H9 (cell line): ENCODE results near the gene PSMD5. TPM values are rescaled to one million over a fixed set of nuclear protein-coding genes. Genes with fewer than 3 reads are reported as not detected.
A peak's percentile ranks its signal among the peaks of the same experiment; 100 is the strongest.

ENCODE experiments used
- DNase-seq: peaks from one replicate; pipeline ENCODE4 v3.0.0-alpha.2; 2017
- H2AFZ ChIP-seq: one replicate; pipeline ENCODE4 v1.6.1; 2013; ENCODE audit warnings: mild to moderate bottlenecking, low read length, control low read depth, moderate library complexity
- H2AK5ac ChIP-seq: 2 replicates; pipeline ENCODE4 v1.6.1; 2013; ENCODE audit warnings: low read length, control low read depth, mixed read lengths; ENCODE audit not compliant: insufficient read length
- H2BK120ac ChIP-seq: one replicate; pipeline ENCODE4 v1.6.1; 2013; ENCODE audit warnings: low read depth, mild to moderate bottlenecking, low read length, control low read depth, inconsistent platforms; ENCODE audit not compliant: poor library complexity, severe bottlenecking
- H2BK12ac ChIP-seq: 2 replicates; pipeline ENCODE4 v1.6.1; 2013; ENCODE audit warnings: low read length, control low read depth, mixed read lengths, low read depth; ENCODE audit not compliant: insufficient read length
- H2BK15ac ChIP-seq: 2 replicates; pipeline ENCODE4 v1.6.1; 2013; ENCODE audit warnings: low read depth, low read length, control low read depth
- H2BK20ac ChIP-seq: one replicate; pipeline ENCODE4 v1.6.1; 2013; ENCODE audit warnings: low read depth, mild to moderate bottlenecking, low read length, control low read depth, inconsistent platforms; ENCODE audit not compliant: poor library complexity, severe bottlenecking
- H2BK5ac ChIP-seq: 2 replicates; pipeline ENCODE4 v1.6.1; 2013; ENCODE audit warnings: low read length, control low read depth, mixed read lengths; ENCODE audit not compliant: insufficient read length
- H3K14ac ChIP-seq: 2 replicates; pipeline ENCODE4 v1.6.1; 2013; ENCODE audit warnings: low read length, control low read depth; ENCODE audit not compliant: insufficient read depth
- H3K18ac ChIP-seq: 2 replicates; pipeline ENCODE4 v1.6.1; 2013; ENCODE audit warnings: low read depth, mild to moderate bottlenecking, mixed read lengths, low read length, control low read depth; ENCODE audit not compliant: insufficient read length
- H3K23ac ChIP-seq: 2 replicates; pipeline ENCODE4 v1.6.1; 2013; ENCODE audit warnings: low read length, control low read depth, mixed read lengths, low read depth; ENCODE audit not compliant: insufficient read length
- H3K23me2 ChIP-seq: 2 replicates; pipeline ENCODE4 v1.6.1; 2013; ENCODE audit warnings: low read depth, mild to moderate bottlenecking, mixed read lengths, low read length, control low read depth; ENCODE audit not compliant: insufficient read length, poor library complexity, severe bottlenecking
- H3K27ac ChIP-seq: 2 replicates; pipeline ENCODE4 v1.5.1; 2013; ENCODE audit warnings: low read length, control low read depth, mixed read lengths, low read depth; ENCODE audit not compliant: insufficient read length
- H3K27me3 ChIP-seq: 2 replicates; pipeline ENCODE4 v1.6.1; 2013; ENCODE audit warnings: low read length, control low read depth, inconsistent platforms; ENCODE audit not compliant: insufficient read depth
- H3K4ac ChIP-seq: 2 replicates; pipeline ENCODE4 v1.6.1; 2013; ENCODE audit warnings: low read depth, mild to moderate bottlenecking, control low read depth, inconsistent platforms, low read length, moderate library complexity
- H3K4me1 ChIP-seq: 2 replicates; pipeline ENCODE4 v1.6.1; 2013; ENCODE audit warnings: low read length, control low read depth, inconsistent platforms; ENCODE audit not compliant: insufficient read depth
- H3K4me2 ChIP-seq: 2 replicates; pipeline ENCODE4 v1.6.1; 2013; ENCODE audit warnings: low read length, control low read depth, mixed read lengths; ENCODE audit not compliant: insufficient read length, insufficient read depth
- H3K56ac ChIP-seq: 2 replicates; pipeline ENCODE4 v1.6.1; 2013; ENCODE audit warnings: low read depth, mild to moderate bottlenecking, mixed read lengths, low read length, control low read depth; ENCODE audit not compliant: insufficient read length
- H3K79me1 ChIP-seq: 2 replicates; pipeline ENCODE4 v1.6.1; 2013; ENCODE audit warnings: low read depth, mild to moderate bottlenecking, moderate library complexity, low read length, control low read depth, inconsistent platforms; ENCODE audit not compliant: insufficient read depth, poor library complexity, severe bottlenecking
- H3K79me2 ChIP-seq: 2 replicates; pipeline ENCODE4 v1.6.1; 2013; ENCODE audit warnings: low read length, control low read depth, inconsistent platforms; ENCODE audit not compliant: insufficient read depth
- H3K9ac ChIP-seq: 2 replicates; pipeline ENCODE4 v1.6.1; 2013; ENCODE audit warnings: low read length, control low read depth, mixed read lengths; ENCODE audit not compliant: insufficient read length; ENCODE audit errors: extremely low read depth
- H3K9me3 ChIP-seq: one replicate; pipeline ENCODE4 v1.6.1; 2013; ENCODE audit warnings: low read depth, low read length, inconsistent platforms; ENCODE audit not compliant: control insufficient read depth
- H3T11ph ChIP-seq: one replicate; pipeline ENCODE4 v1.6.1; 2013; ENCODE audit warnings: mild to moderate bottlenecking, low read length, control low read depth, inconsistent platforms
- H4K20me1 ChIP-seq: one replicate; pipeline ENCODE4 v1.6.1; 2013; ENCODE audit not compliant: control insufficient read depth, insufficient read length, insufficient read depth
- H4K5ac ChIP-seq: 2 replicates; pipeline ENCODE4 v1.6.1; 2013; ENCODE audit warnings: low read depth, mild to moderate bottlenecking, mixed read lengths, low read length, control low read depth; ENCODE audit not compliant: insufficient read length
- H4K8ac ChIP-seq: replicated peaks from 2 replicates; pipeline ENCODE4 v1.6.1; 2013; ENCODE audit warnings: low read length, control low read depth, mixed read lengths, low read depth; ENCODE audit not compliant: insufficient read length
- H4K91ac ChIP-seq: 2 replicates; pipeline ENCODE4 v1.6.1; 2013; ENCODE audit warnings: low read depth, mild to moderate bottlenecking, moderate library complexity, mixed read lengths, low read length, control low read depth; ENCODE audit not compliant: insufficient read length
- H3K27ac Mint-ChIP-seq, 3 experiments: 2 replicates in 2 of 3; 3 replicates in 1 of 3; pipeline ENCODE4 v1.8.0; 2020 to 2021; ENCODE audit warnings: mixed read lengths in 3 of 3, mild to moderate bottlenecking in 1 of 3, moderate library complexity in 1 of 3
- H3K27me3 Mint-ChIP-seq: 2 replicates; pipeline ENCODE4 v1.8.0; 2021; ENCODE audit warnings: low read depth, mild to moderate bottlenecking, moderate library complexity, mixed read lengths
- H3K36me3 Mint-ChIP-seq, 3 experiments: 2 replicates in 2 of 3; 3 replicates in 1 of 3; pipeline ENCODE4 v1.8.0; 2020 to 2021; ENCODE audit warnings: low read depth in 3 of 3, mixed read lengths in 3 of 3; ENCODE audit not compliant: insufficient read depth in 1 of 3
- H3K4me1 Mint-ChIP-seq, 2 experiments: 2 replicates each; pipeline ENCODE4 v1.8.0; 2020; ENCODE audit warnings: mixed read lengths in 2 of 2
- H3K4me3 Mint-ChIP-seq, 2 experiments: 2 replicates in 1 of 2; 3 replicates in 1 of 2; pipeline ENCODE4 v1.8.0; 2020 to 2021; ENCODE audit warnings: mild to moderate bottlenecking in 2 of 2, mixed read lengths in 2 of 2, moderate library complexity in 1 of 2
- H3K9me3 Mint-ChIP-seq, 2 experiments: 2 replicates in 1 of 2; 3 replicates in 1 of 2; pipeline ENCODE4 v1.8.0; 2020; ENCODE audit warnings: mild to moderate bottlenecking in 2 of 2, mixed read lengths in 2 of 2, moderate library complexity in 1 of 2
- CTCF ChIP-seq: fragments of 200-600 bp; sonication (generic); conservative IDR thresholded peaks from 3 replicates; pipeline ENCODE4 v1.8.0; 2021; ENCODE audit warnings: antibody characterized with exemption, mild to moderate bottlenecking
- WGBS: extraction: QIAGEN DNeasy Blood & Tissue Kit; methylation state at CpG from one replicate; pipeline ENCODE4 v1.1.7; 2013; ENCODE audit warnings: missing lambda C conversion rate, low lambda C conversion rate, mixed read lengths; ENCODE audit not compliant: insufficient read length; ENCODE audit errors: extremely low coverage; 5-methylcytosine and 5-hydroxymethylcytosine counted together
- total RNA-seq: library from RNA; stranded (reverse); gene quantifications from 2 replicates; pipeline ENCODE4 v1.2.1, GENCODE V29; 2021

PSMD5 gene
- total RNA-seq, 1 experiment from 2014 or later, result 64.9 TPM

DNA sequence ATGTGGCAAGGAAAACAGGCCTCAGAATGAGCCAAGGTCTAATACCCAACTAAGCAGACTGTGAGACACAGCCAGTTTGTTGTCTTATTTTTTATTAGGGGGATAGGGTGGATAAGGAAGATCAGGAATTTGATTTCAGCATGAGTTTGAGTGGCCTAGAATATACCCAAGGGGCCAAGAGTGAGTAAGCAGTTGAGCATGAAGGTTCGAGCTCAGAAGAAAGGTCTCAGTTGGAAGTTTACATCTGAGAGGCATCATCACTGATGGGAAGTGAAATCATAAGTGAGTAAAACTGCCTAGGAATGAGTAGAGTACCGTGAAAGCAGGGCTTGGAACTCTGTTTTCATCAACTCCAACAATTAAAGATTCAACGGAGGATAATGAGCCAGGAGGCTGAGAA is 12.6 kb downstream of the PSMD5 start:
- no peak overlapping the region for H2BK15ac ChIP-seq
- H3K4me2 ChIP-seq, result no peak overlapping the region
- peaks cover 2 to 3% of the 10 kb centered on the region in 2 experiments; a peak in 1 of 4 replicates for H3K4me1 Mint-ChIP-seq
- no peak overlapping the region for H3T11ph ChIP-seq
- H2AK5ac ChIP-seq, result no peak overlapping the region
- no peak overlapping the region for H2BK120ac ChIP-seq
- H3K4me1 ChIP-seq, result no peaks in the 10 kb centered on the region
- no peak overlapping the region for H4K91ac ChIP-seq
- DNase-seq, result no peak
- H2AFZ ChIP-seq, result no peak overlapping the region
- no peaks in the 10 kb centered on the region for H3K27me3 Mint-ChIP-seq
- peaks cover 13 to 70% (median 60%) of the 10 kb centered on the region in 3 experiments; a peak in 6 of 7 replicates for H3K36me3 Mint-ChIP-seq
- H3K4me3 Mint-ChIP-seq, result no peak overlapping the region
- H2BK12ac ChIP-seq, result no peak overlapping the region
- H3K4ac ChIP-seq, result no peak overlapping the region
- H3K9me3 Mint-ChIP-seq, result no peaks in the 10 kb centered on the region
- no peaks in the 10 kb centered on the region for H3K9me3 ChIP-seq
- H3K79me1 ChIP-seq, result no peaks in the 10 kb centered on the region
- 0 out of 7 replicates have a peak overlapping the region, but pooled peaks of 1 of the 3 experiments have one; percentile 9 for H3K27ac Mint-ChIP-seq
- no peak overlapping the region for H3K14ac ChIP-seq
- WGBS, result no CpG with 5 or more reads among the region's 3 CpGs
- H3K56ac ChIP-seq, result no peak overlapping the region
- no peaks in the 10 kb centered on the region for H3K27me3 ChIP-seq
- no peak overlapping the region for H3K18ac ChIP-seq
- H3K23me2 ChIP-seq, result no peaks in the 10 kb centered on the region
- no peak overlapping the region for H3K9ac ChIP-seq
- H3K79me2 ChIP-seq, result no peaks in the 10 kb centered on the region
- H4K20me1 ChIP-seq, result no peaks in the 10 kb centered on the region
- no peak overlapping the region for H3K27ac ChIP-seq
- no peak overlapping the region for H2BK5ac ChIP-seq
- no peak overlapping the region for H3K23ac ChIP-seq
- H4K5ac ChIP-seq, result no peak overlapping the region
- no peak for TF ChIP-seq CTCF
- no peak overlapping the region for H4K8ac ChIP-seq
- H2BK20ac ChIP-seq, result no peak overlapping the region
